Measurements from ENCODE around the gene LSM14A. TPM values are rescaled to one million over a fixed set of nuclear protein-coding genes. Genes with fewer than 3 reads are reported as not detected.
A peak's percentile ranks its signal among the peaks of the same experiment; 100 is the strongest.

LSM14A gene
- total RNA-seq: 100 to 1,000 TPM; 135 to 180 (median 159) TPM
- total RNA-seq (2013): 104 TPM
- 116 to 233 (median 189) reads per million in 29 experiments for total RNA-seq

DNA sequence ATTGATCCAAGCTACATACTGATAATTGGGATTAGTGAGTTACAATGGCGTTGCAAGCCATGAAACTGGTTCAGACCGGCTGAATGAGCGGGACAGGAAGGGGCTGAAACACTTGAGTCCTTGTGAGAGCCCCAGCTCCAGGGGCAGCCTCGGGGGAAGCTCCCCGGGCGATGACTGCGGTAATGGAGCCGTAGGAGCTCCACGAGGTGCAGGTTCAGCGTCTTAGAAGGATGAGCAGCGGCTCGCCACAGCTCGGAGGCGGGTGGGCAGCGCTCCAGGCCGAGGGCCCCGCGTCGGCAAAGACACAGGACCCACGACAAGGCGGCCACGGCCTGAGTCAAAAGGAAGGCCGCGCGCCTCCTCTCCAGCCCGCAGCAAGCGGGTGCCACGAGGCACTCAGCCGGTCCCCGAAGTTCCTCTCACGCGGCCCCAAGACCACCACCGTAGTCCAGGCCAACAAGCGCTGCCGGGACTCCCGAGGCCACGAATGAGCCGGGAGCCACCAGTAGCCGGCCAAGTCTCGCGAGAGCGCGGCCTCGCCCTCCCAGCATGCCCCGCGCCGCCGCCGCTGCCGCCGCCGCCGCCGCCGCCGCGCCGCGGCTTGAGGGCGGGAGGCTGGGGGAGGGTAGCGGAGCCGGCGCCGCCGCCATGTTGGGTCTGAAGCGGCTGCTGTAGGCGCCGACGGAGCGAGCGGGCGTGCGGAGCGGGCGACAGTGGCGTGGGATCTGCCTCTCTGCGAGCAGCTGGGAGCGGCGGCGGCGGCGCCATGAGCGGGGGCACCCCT, at the start of gene LSM14A:
LSM14A (plus strand) TSS at position 628 of the 784 bp plus-strand sequence; CDS start at position 767, 139 bp downstream.
- under 1% methylated on average over 82 of the region's 83 CpGs for WGBS (ENCODE audit: insufficient coverage)
- DNase-seq (peak; percentile 84 to 96 (median 90)), ATAC-seq (replicated peaks in 1 of 4) (peak; percentile 81 to 87 (median 86))
- Histone ChIP-seq H3K4me3 (ENCODE audit: control insufficient read depth in 1 of 2, extremely low read depth in 1 of 2, low read length in 1 of 2) (peak within 1 kb of the TSS; percentile 74 to 90), H3K27ac (ENCODE audit: low read length) (peak within 1 kb of the TSS; percentile 98), H3K4me1 (ENCODE audit: control insufficient read depth in 1 of 2, extremely low read depth in 1 of 2, insufficient read depth in 2 of 2, low read length in 2 of 2) (peaks cover 30 to 36% of the 10 kb centered on the region in 2 experiments), H3K27me3 (replicated peaks in 1 of 2; ENCODE audit: control insufficient read depth in 2 of 2, extremely low read depth in 1 of 2, insufficient read depth in 2 of 2, low read length in 1 of 2) (no peaks in the 10 kb centered on the region), H3K9me3 (no peaks in the 10 kb centered on the region), H3K36me3 (ENCODE audit: control insufficient read depth in 2 of 2, extremely low read depth in 1 of 2, insufficient read depth in 1 of 2, low read length in 1 of 2) (no peaks in the 10 kb centered on the region)
- H3K4me3 Mint-ChIP-seq: peak within 1 kb of the TSS; percentile 96 to 98 (median 97)
- POLR2A ChIA-PET: interaction anchor here in 1 of 2 donors (0.9 kb wide), 1 partner anchor 14 kb away, joined by 3 read pairs; no protein-coding TSS in a partner anchor
- peak within 1 kb of the TSS; percentile 97 to 100 for H3K27ac Mint-ChIP-seq
- CTCF ChIA-PET: interaction anchor here in 1 of 2 donors (1.3 kb wide), 1 partner anchor 175 kb away, joined by 3 read pairs; no protein-coding TSS in a partner anchor
- no peaks in the 10 kb centered on the region for H3K9me3 Mint-ChIP-seq
- H3K4me1 Mint-ChIP-seq: peaks cover 44 to 49% (median 48%) of the 10 kb centered on the region in 3 donors
- H3K36me3 Mint-ChIP-seq: peaks cover 15% of the 10 kb centered on the region
- no peaks in the 10 kb centered on the region for H3K27me3 Mint-ChIP-seq

DNA sequence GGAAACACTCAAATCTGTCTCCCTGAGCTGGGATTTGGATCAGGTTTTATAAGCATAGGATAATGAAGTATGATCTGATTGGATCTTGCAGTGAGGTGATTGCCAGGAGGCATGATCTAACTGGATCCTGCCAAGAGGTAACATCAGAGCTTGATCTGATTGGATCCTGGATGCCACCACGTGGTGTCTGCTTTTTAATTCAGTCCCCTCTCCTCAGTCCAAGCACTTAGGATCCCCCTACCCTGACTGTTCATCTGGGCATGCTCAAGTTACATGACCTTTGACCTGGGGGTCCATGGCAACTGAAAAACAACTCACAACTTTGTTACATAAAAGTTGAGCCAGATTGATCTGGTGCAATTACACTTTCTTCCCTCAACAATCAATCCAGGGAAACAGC, 47.5 kb upstream of the LSM14A start:
- 13% methylated on average over 1 of the region's 1 CpG for WGBS (ENCODE audit: insufficient coverage)
- Histone ChIP-seq H3K27ac (ENCODE audit: low read length) (no peak overlapping the region), H3K36me3 (ENCODE audit: control insufficient read depth in 2 of 2, extremely low read depth in 1 of 2, insufficient read depth in 1 of 2, low read length in 1 of 2) (no peaks in the 10 kb centered on the region), H3K4me3 (ENCODE audit: control insufficient read depth in 1 of 2, extremely low read depth in 1 of 2, low read length in 1 of 2) (no peak overlapping the region), H3K27me3 (replicated peaks in 1 of 2; ENCODE audit: control insufficient read depth in 2 of 2, extremely low read depth in 1 of 2, insufficient read depth in 2 of 2, low read length in 1 of 2) (no peaks in the 10 kb centered on the region), H3K9me3 (no peaks in the 10 kb centered on the region), H3K4me1 (ENCODE audit: control insufficient read depth in 1 of 2, extremely low read depth in 1 of 2, insufficient read depth in 2 of 2, low read length in 2 of 2) (no peaks in the 10 kb centered on the region)
- DNase-seq (no peak), ATAC-seq (replicated peaks in 1 of 4) (peak in 1 of 4 experiments; percentile 38)
- Mint-ChIP-seq H3K4me1 (peaks cover 0 to 2% (median 2%) of the 10 kb centered on the region in 3 donors), H3K9me3 (no peaks in the 10 kb centered on the region), H3K27ac (no peak overlapping the region), H3K36me3 (no peaks in the 10 kb centered on the region), H3K4me3 (no peak overlapping the region), H3K27me3 (no peaks in the 10 kb centered on the region)
- ChIA-PET CTCF (interaction anchor here (0.6 to 1.3 kb wide), 2 partner anchors 9 to 346 kb away, joined by 3 read pairs; no protein-coding TSS in a partner anchor), POLR2A (no interaction called here)

DNA sequence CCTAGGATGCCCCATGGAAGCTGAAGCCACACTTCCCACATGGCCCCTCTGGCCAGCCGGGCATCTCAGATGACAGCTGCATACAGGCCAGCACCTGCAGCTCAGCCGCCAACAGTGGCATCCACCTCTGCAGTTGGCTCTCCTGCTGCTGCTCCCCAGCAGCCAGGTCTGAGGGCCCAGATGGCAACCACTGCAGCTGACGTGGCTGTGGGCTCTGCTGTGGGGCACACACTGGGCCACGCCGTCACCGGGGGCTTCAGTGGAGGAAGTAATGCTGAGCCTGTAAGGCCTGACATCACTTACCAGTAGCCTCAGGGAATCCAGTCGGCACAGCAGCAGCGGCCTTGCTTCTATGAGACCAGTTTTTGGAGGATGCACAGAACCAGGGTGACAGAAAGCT, 45.3 kb upstream of the LSM14A start:
- POLR2A ChIA-PET: no interaction called here
- WGBS (ENCODE audit: insufficient coverage): 86% methylated on average over 6 of the region's 8 CpGs
- CTCF ChIA-PET: interaction anchor here in 1 of 2 donors (0.7 to 0.9 kb wide), 3 partner anchors 17 to 345 kb away, joined by 3 read pairs; no protein-coding TSS in a partner anchor

DNA sequence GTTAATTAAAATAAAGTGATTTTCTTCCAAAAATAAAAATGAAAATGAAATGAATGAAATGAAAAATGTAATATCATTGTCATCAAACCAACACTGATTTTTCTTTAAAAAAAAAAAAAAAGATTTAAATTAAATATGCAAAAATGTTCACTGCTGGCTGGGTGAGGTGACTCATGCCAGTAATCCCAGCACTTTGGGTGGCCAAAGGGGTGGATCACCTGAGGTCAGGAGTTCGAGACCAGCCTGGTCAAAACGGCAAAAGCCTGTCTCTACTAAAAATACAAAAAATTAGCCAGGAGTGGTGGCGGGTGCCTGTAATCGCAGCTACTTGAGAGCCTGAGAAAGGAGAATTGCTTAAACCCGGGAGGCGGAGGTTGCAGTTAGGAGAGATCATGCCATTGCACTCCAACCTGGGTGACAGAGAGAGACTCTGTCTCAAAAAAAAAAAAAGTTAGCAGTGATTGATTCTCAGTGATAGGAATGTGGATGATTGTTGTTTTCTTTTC, 44.6 kb upstream of the LSM14A start:
- no peaks in the 10 kb centered on the region for H3K27me3 ChIP-seq (replicated peaks in 1 of 2; ENCODE audit: control insufficient read depth in 2 of 2, extremely low read depth in 1 of 2, insufficient read depth in 2 of 2, low read length in 1 of 2)
- no peaks in the 10 kb centered on the region for H3K9me3 Mint-ChIP-seq
- ChIA-PET POLR2A (no interaction called here), CTCF (interaction anchor here in 1 of 2 donors (0.7 kb wide), 2 partner anchors 135 to 346 kb away, joined by 3 read pairs; no protein-coding TSS in a partner anchor)
- no peak overlapping the region for H3K27ac Mint-ChIP-seq
- no peak overlapping the region for H3K4me3 Mint-ChIP-seq
- no peaks in the 10 kb centered on the region for H3K27me3 Mint-ChIP-seq
- H3K27ac ChIP-seq (ENCODE audit: low read length): no peak overlapping the region
- H3K4me3 ChIP-seq (ENCODE audit: control insufficient read depth in 1 of 2, extremely low read depth in 1 of 2, low read length in 1 of 2): no peak overlapping the region
- no peaks in the 10 kb centered on the region for H3K36me3 ChIP-seq (ENCODE audit: control insufficient read depth in 2 of 2, extremely low read depth in 1 of 2, insufficient read depth in 1 of 2, low read length in 1 of 2)
- H3K36me3 Mint-ChIP-seq: no peaks in the 10 kb centered on the region
- 90% methylated on average over 6 of the region's 6 CpGs for WGBS (ENCODE audit: insufficient coverage)
- H3K4me1 ChIP-seq (ENCODE audit: control insufficient read depth in 1 of 2, extremely low read depth in 1 of 2, insufficient read depth in 2 of 2, low read length in 2 of 2): no peaks in the 10 kb centered on the region
- no peak for DNase-seq
- no peaks in the 10 kb centered on the region for H3K9me3 ChIP-seq
- no peak for ATAC-seq (replicated peaks in 1 of 4)
- H3K4me1 Mint-ChIP-seq: no peaks in the 10 kb centered on the region

More for the DNA sequence above, 45.3 kb upstream of the LSM14A start:
- H3K27ac Mint-ChIP-seq: no peak overlapping the region
- H3K27me3 ChIP-seq (replicated peaks in 1 of 2; ENCODE audit: control insufficient read depth in 2 of 2, extremely low read depth in 1 of 2, insufficient read depth in 2 of 2, low read length in 1 of 2): no peaks in the 10 kb centered on the region
- no peaks in the 10 kb centered on the region for H3K4me1 Mint-ChIP-seq
- H3K27ac ChIP-seq (ENCODE audit: low read length): no peak overlapping the region
- H3K36me3 ChIP-seq (ENCODE audit: control insufficient read depth in 2 of 2, extremely low read depth in 1 of 2, insufficient read depth in 1 of 2, low read length in 1 of 2): no peaks in the 10 kb centered on the region
- H3K27me3 Mint-ChIP-seq: no peaks in the 10 kb centered on the region
- ATAC-seq (replicated peaks in 1 of 4): no peak
- no peak overlapping the region for H3K4me3 ChIP-seq (ENCODE audit: control insufficient read depth in 1 of 2, extremely low read depth in 1 of 2, low read length in 1 of 2)
- no peaks in the 10 kb centered on the region for H3K9me3 Mint-ChIP-seq
- H3K36me3 Mint-ChIP-seq: no peaks in the 10 kb centered on the region
- DNase-seq: no peak
- H3K9me3 ChIP-seq: no peaks in the 10 kb centered on the region
- H3K4me1 ChIP-seq (ENCODE audit: control insufficient read depth in 1 of 2, extremely low read depth in 1 of 2, insufficient read depth in 2 of 2, low read length in 2 of 2): no peaks in the 10 kb centered on the region
- H3K4me3 Mint-ChIP-seq: no peak overlapping the region

DNA sequence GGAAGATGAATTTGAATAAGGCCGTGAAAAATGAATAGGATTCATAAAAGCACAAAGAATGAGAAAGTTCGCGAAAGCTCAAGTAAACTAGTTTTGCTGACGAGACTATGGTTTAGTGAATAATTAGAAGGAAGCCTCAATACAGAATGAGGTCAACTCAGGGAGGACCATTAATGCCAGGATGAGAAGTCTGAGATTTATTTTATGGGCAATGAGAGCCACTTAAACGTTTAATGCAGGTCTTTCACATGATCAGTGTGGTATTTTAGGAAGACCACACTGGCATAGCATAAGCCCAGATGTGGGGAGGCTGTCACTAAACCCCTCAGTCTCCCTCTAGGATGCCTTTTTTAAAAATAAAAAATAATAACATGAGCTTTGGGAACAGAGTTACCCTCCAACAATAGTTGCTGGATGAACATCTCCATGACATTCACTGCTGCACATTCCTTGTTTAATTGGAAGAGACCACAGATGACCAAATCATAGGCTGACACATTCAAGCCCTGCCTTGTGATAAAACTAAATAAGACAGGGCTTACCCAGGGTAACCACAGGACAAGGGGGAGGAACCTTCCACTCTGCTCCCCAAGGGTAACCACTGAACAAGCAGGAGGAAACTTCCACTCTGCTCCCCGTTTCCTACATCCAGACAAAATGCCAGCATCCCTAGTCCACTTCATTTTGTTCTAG, 43.6 kb upstream of the LSM14A start:
- Mint-ChIP-seq H3K27ac (no peak overlapping the region), H3K36me3 (no peaks in the 10 kb centered on the region), H3K4me1 (no peaks in the 10 kb centered on the region), H3K27me3 (no peaks in the 10 kb centered on the region), H3K9me3 (no peaks in the 10 kb centered on the region), H3K4me3 (no peak overlapping the region)
- H3K9me3 ChIP-seq: no peaks in the 10 kb centered on the region
- no peaks in the 10 kb centered on the region for H3K36me3 ChIP-seq (ENCODE audit: control insufficient read depth in 2 of 2, extremely low read depth in 1 of 2, insufficient read depth in 1 of 2, low read length in 1 of 2)
- WGBS (ENCODE audit: insufficient coverage): 62% methylated on average over 5 of the region's 6 CpGs
- H3K4me3 ChIP-seq (ENCODE audit: control insufficient read depth in 1 of 2, extremely low read depth in 1 of 2, low read length in 1 of 2): no peak overlapping the region
- H3K27me3 ChIP-seq (replicated peaks in 1 of 2; ENCODE audit: control insufficient read depth in 2 of 2, extremely low read depth in 1 of 2, insufficient read depth in 2 of 2, low read length in 1 of 2): no peaks in the 10 kb centered on the region
- ATAC-seq (replicated peaks in 1 of 4) (no peak), DNase-seq (no peak)
- no peak overlapping the region for H3K27ac ChIP-seq (ENCODE audit: low read length)
- CTCF ChIA-PET: no interaction called here
- POLR2A ChIA-PET: no interaction called here
- H3K4me1 ChIP-seq (ENCODE audit: control insufficient read depth in 1 of 2, extremely low read depth in 1 of 2, insufficient read depth in 2 of 2, low read length in 2 of 2): peaks cover 0 to 2% of the 10 kb centered on the region in 2 experiments

DNA sequence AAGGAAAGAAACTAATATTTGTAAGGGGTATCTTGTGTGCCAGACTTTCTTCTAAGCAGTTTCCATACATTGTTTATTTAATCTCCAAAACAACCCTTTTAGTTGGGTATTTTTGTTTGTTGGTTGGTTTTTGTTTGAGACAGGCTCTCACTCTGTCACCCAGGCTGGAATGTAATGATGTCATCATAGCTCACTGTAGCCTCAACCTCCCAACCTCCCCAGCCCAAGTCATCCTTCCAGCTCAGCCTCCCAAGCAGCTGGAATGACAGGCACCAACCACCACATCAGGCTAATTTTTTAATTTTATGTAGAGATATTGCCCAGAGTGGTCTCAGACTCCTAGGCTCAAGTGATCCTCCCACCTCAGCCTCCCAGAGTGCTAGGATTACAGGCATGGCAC, 41.2 kb upstream of the LSM14A start:
- Mint-ChIP-seq H3K4me1 (peaks cover 0 to 7% (median 4%) of the 10 kb centered on the region in 3 donors), H3K36me3 (no peaks in the 10 kb centered on the region), H3K27ac (no peak overlapping the region), H3K9me3 (no peaks in the 10 kb centered on the region), H3K4me3 (no peak overlapping the region), H3K27me3 (no peaks in the 10 kb centered on the region)
- H3K4me3 ChIP-seq (ENCODE audit: control insufficient read depth in 1 of 2, extremely low read depth in 1 of 2, low read length in 1 of 2): no peak overlapping the region
- H3K9me3 ChIP-seq: no peaks in the 10 kb centered on the region
- no peaks in the 10 kb centered on the region for H3K36me3 ChIP-seq (ENCODE audit: control insufficient read depth in 2 of 2, extremely low read depth in 1 of 2, insufficient read depth in 1 of 2, low read length in 1 of 2)
- CTCF ChIA-PET: no interaction called here
- H3K27me3 ChIP-seq (replicated peaks in 1 of 2; ENCODE audit: control insufficient read depth in 2 of 2, extremely low read depth in 1 of 2, insufficient read depth in 2 of 2, low read length in 1 of 2): no peaks in the 10 kb centered on the region
- H3K27ac ChIP-seq (ENCODE audit: low read length): no peak overlapping the region
- DNase-seq (no peak), ATAC-seq (replicated peaks in 1 of 4) (no peak)
- H3K4me1 ChIP-seq (ENCODE audit: control insufficient read depth in 1 of 2, extremely low read depth in 1 of 2, insufficient read depth in 2 of 2, low read length in 2 of 2): peaks cover 0 to 14% of the 10 kb centered on the region in 2 experiments
- POLR2A ChIA-PET: no interaction called here
